ENCODE results near the gene PHYH. TPM values are rescaled to one million over a fixed set of nuclear protein-coding genes. Genes with fewer than 3 reads are reported as not detected.

Gene PHYH
- total and polyA plus RNA-seq, 2 of the 4 experiments (the other 2 are of a cell fraction) = 10.9 to 13.4 TPM

DNA sequence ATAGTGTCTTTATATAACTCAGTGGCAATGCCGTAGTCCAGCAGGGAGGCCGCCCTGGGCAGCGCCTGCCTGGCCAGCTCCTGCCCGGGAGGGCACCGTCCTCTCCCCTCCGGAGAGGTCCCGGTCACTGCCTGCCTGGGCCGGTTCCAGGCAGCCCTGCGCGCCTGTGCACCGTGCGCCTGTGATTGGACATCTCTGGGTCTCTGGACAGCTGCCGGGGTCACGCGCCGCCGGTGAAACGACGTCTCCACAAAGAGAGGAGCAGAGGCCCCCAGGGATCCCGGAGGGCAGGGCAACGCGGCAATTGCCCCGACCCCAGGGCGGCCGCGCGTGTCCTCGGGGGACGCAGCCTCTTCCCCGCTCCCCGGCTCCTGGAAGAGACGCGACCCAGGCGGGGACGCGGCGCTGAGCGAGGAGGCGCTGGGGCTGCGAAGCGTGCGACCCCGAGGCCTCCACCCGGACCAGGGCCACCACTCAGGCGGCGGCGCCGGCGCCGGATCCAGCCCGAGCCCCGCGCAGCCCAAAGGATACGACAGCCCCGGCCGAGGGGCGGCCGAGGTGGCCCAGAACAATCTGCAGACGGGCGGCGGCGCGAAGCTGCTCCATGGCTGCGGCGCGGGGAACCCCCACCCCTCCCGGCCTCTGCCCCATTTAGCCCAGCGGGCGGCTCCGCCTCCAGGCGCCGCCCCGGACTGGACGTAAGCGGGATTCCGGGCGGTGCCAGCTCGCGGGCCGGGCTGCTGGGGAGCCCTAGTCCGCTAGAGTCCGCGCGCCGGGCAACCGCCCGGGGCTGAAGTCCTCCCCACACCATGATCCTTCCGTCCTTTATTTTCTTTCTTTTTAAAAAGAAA lies at the start of gene PHYH (continued):
- TF ChIP-seq, protein P1, sequence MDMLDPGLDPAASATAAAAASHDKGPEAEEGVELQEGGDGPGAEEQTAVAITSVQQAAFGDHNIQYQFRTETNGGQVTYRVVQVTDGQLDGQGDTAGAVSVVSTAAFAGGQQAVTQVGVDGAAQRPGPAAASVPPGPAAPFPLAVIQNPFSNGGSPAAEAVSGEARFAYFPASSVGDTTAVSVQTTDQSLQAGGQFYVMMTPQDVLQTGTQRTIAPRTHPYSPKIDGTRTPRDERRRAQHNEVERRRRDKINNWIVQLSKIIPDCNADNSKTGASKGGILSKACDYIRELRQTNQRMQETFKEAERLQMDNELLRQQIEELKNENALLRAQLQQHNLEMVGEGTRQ (IDR thresholded peaks at IDR 0.05; ENCODE audit: low read depth, low read length) = peak; percentile 70
- TF ChIP-seq, protein P2, sequence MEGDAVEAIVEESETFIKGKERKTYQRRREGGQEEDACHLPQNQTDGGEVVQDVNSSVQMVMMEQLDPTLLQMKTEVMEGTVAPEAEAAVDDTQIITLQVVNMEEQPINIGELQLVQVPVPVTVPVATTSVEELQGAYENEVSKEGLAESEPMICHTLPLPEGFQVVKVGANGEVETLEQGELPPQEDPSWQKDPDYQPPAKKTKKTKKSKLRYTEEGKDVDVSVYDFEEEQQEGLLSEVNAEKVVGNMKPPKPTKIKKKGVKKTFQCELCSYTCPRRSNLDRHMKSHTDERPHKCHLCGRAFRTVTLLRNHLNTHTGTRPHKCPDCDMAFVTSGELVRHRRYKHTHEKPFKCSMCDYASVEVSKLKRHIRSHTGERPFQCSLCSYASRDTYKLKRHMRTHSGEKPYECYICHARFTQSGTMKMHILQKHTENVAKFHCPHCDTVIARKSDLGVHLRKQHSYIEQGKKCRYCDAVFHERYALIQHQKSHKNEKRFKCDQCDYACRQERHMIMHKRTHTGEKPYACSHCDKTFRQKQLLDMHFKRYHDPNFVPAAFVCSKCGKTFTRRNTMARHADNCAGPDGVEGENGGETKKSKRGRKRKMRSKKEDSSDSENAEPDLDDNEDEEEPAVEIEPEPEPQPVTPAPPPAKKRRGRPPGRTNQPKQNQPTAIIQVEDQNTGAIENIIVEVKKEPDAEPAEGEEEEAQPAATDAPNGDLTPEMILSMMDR (conservative IDR thresholded peaks at IDR 0.05; ENCODE audit: low read depth, low read length) = no peak
